AG04450 (cell line): ENCODE data around the gene DNAJA4. TPM values are rescaled to one million over a fixed set of nuclear protein-coding genes. Genes with fewer than 3 reads are reported as not detected.

ENCODE experiments used
- CTCF ChIA-PET: fragments of 300-600, 350-600 bp; formaldehyde crosslinking; extraction: SDS; loops from one replicate; lab custom pipeline; 2022; ENCODE audit warnings: antibody characterized with exemption, inconsistent platforms; lab: Charles Lee
- POLR2A ChIA-PET: fragments of 350-600 bp; formaldehyde crosslinking; extraction: SDS; loops from one replicate; lab custom pipeline; 2021; ENCODE audit warnings: antibody characterized with exemption, inconsistent platforms; lab: Yijun Ruan, JAX
- DNase-seq: peaks from one replicate; pipeline ENCODE4 v3.0.0-alpha.2; 2011; ENCODE audit warnings: low read depth, low spot score
- H3K27ac ChIP-seq: one replicate; pipeline ENCODE4 v1.5.1; 2012; ENCODE audit warnings: low read depth, low read length, control low read depth
- H3K27me3 ChIP-seq: one replicate; pipeline ENCODE4 v1.6.0; 2012; ENCODE audit warnings: low read length; ENCODE audit not compliant: control insufficient read depth, insufficient read depth
- H3K4me3 ChIP-seq: 2 replicates; pipeline ENCODE4 v1.5.1; 2011; ENCODE audit warnings: mild to moderate bottlenecking, low read depth, low read length, control low read depth
- H3K9me3 ChIP-seq: 2 replicates; pipeline ENCODE4 v1.5.1; 2012; ENCODE audit warnings: low read length; ENCODE audit not compliant: control insufficient read depth, insufficient read depth
- polyA plus RNA-seq: library from polyadenylated mRNA; depleted of rRNA; stranded (reverse); fragments of >200 nt; gene quantifications from 2 replicates; pipeline ENCODE4 v1.2.3, GENCODE V29; 2011; rRNA removed
- small RNA-seq: library from RNA; depleted of rRNA; stranded (forward); fragments of <200 nt; gene quantifications from one replicate; pipeline ENCODE3, GENCODE V24; 2012; ENCODE audit warnings: low read depth; ENCODE audit not compliant: insufficient read length
- TF ChIP-seq, protein P1 (sequence below): IDR thresholded peaks from 2 replicates; pipeline ENCODE4 v1.5.1; 2011; ENCODE audit warnings: low read depth, low read length, control low read depth, inconsistent platforms

Gene DNAJA4
- polyA plus RNA-seq, 1 experiment = 2.5 TPM

DNA sequence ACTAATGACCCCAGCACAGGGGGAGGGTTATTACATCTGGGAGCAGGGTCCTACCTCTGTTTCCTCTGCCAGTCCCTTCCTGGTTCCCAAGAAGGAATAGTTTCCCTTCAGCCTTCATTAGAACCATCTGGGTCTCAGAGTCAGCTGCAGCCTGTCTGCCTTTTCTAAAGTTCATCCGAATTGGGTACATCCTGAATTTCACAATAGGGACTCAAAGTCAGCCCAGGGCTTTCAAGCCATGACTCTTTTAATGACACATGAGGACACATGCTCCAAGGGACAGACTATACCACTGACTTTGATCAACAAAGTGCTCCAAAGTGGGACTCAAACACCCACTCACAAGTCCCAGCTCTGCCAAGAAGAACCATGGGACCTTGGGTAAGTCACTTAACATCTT lies 63.1 kb downstream of the DNAJA4 start:
- Histone ChIP-seq H3K9me3 (no peaks in the 10 kb centered on the region; the same call in 1 of the 2 replicates), H3K4me3 (no peak overlapping the region), H3K27ac (no peak overlapping the region), H3K27me3 (peaks cover 16% of the 10 kb centered on the region)
- TF ChIP-seq, protein P1, sequence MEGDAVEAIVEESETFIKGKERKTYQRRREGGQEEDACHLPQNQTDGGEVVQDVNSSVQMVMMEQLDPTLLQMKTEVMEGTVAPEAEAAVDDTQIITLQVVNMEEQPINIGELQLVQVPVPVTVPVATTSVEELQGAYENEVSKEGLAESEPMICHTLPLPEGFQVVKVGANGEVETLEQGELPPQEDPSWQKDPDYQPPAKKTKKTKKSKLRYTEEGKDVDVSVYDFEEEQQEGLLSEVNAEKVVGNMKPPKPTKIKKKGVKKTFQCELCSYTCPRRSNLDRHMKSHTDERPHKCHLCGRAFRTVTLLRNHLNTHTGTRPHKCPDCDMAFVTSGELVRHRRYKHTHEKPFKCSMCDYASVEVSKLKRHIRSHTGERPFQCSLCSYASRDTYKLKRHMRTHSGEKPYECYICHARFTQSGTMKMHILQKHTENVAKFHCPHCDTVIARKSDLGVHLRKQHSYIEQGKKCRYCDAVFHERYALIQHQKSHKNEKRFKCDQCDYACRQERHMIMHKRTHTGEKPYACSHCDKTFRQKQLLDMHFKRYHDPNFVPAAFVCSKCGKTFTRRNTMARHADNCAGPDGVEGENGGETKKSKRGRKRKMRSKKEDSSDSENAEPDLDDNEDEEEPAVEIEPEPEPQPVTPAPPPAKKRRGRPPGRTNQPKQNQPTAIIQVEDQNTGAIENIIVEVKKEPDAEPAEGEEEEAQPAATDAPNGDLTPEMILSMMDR = no peak
- ChIA-PET POLR2A (interaction anchor here (0.6 kb wide), 1 partner anchor 436 kb away, joined by 3 read pairs; no protein-coding TSS in a partner anchor), CTCF (interaction anchor here (0.6 kb wide), 1 partner anchor 1037 kb away, joined by 4 read pairs; no protein-coding TSS in a partner anchor)
- no peak for DNase-seq

DNA sequence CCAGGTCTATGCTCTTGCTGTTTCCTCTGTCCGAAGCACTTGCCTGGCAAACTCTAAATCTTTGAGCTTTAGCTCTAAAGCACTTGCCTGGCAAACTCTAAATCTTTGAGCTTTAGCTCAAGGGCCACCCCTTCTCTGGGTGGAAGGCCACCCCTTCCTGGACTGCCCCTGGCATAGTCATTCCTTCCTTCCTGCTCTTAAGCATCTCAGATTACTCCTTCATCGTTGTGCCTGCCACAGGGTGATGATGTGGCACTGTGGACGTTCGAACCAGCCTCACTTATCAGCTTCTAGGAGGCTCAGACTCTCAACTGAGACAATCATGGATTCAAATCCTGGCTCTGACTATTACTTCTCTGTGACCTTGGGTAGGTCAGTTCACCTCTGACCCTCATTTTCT lies 65.3 kb downstream of the DNAJA4 start:
- H3K4me3 ChIP-seq = no peak overlapping the region
- H3K27me3 ChIP-seq = peaks cover 19% of the 10 kb centered on the region
- TF ChIP-seq, protein P1 = no peak
- H3K9me3 ChIP-seq = no peaks in the 10 kb centered on the region; the same call in 1 of the 2 replicates
- CTCF ChIA-PET = no interaction called here
- POLR2A ChIA-PET = no interaction called here
- DNase-seq = no peak
- H3K27ac ChIP-seq = no peak overlapping the region

Small RNA genes lying within 50 kb of the gene (small RNA-seq; reads per million reads assigned to genes)
- gene AC090607.5 = not detected

Other genes with a start within 250 kb of the DNAJA4 start
- 42.0 and 42.5 TPM in 2 replicates for gene TBC1D2B, start 186.9 kb upstream of the DNAJA4 start, polyA plus RNA-seq
- 0.04 TPM in 1 of 2 replicates, not detected in the other for gene SH2D7, start 172.0 kb upstream of the DNAJA4 start, polyA plus RNA-seq
- gene CIB2, start 133.1 kb upstream of the DNAJA4 start, polyA plus RNA-seq = 2.7 and 3.7 TPM in 2 replicates
- 57.0 and 69.1 TPM in 2 replicates for gene IDH3A, start 115.2 kb upstream of the DNAJA4 start, polyA plus RNA-seq
- 0.02 TPM in 1 of 2 replicates, not detected in the other for gene ACSBG1, start 30.0 kb upstream of the DNAJA4 start, polyA plus RNA-seq
- 78.1 and 92.0 TPM in 2 replicates for gene SKIC8, start 35.0 kb downstream of the DNAJA4 start, polyA plus RNA-seq
- gene CRABP1, start 75.8 kb downstream of the DNAJA4 start, polyA plus RNA-seq = not detected in 2 replicates
- 21.5 and 30.4 TPM in 2 replicates for gene IREB2, start 173.7 kb downstream of the DNAJA4 start, polyA plus RNA-seq
- gene HYKK, start 243.0 kb downstream of the DNAJA4 start, polyA plus RNA-seq = 3.6 and 4.1 TPM in 2 replicates